Stimulated activated CD8-positive, alpha-beta memory T cell treated with anti-CD3 and anti-CD28 coated beads, Interleukin-12 subunit alpha, Interleukin-12 subunit beta, amount 100 ng/mL, for 24 hours (primary cell): Measurements from ENCODE around the gene ETS1.

ENCODE experiments used
- DNase-seq: peaks from one replicate; pipeline ENCODE4 v3.0.0-alpha.2; 2020; ENCODE audit errors: extremely low read depth

ETS1 gene

DNA sequence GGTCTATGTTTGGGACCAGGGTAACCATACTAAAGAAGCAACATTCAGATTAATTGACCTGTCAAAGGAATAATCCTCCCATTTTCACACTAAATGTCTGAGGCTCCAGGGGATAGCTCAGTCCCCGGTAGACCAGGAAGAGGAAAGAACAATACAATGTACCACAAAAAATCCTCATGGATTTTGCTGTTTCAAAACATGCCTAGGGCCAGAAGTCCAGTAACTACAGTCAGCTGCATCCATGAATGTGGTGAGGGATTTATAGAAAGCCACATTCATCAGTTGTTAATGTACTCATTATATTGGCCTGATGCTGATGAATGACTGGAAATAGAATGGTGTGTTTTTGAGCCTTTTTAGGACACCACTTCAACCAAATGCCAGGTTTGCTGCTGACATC is 6.9 kb upstream of the ETS1 start:
- DNase-seq = no peak

DNA sequence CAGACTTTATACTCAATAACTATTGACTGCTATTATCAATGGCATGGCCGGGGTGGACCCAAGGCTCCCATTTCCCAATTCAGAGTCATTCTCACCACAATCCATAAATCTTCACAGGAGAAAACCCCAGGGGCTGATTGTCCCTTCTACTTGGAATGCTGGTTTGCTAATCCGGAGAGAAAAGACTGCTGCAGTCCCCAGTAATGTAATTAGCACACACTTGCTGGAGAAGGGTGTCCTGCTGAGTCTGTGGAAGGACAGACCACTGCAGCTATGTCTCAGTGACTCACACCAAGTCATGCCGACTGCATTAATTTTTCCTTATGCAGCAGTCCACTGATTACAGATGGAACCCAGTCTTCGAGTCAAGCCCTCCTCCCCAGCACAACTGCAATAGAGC is 5.9 kb upstream of the ETS1 start:
- DNase-seq = no peak

DNA sequence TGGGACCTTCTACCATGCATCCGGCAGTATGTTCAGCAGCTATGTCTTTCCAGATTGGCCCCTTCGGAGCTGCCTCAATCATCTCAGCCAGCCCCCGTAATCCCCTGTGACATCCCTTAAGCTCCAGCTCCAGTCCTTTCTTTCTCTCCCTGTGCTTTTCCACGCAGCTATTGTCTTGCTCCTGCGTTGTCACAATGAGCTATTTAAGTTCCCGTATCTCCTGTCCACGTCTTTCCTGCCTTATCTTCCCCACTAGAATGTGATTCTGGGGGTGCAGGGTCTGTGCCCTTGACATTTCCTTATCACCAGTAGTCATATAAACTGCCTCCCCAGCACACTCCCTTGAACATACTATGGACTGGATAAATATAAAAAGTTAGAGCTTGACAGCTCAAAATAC is 5.1 kb upstream of the ETS1 start:
- no peak for DNase-seq

DNA sequence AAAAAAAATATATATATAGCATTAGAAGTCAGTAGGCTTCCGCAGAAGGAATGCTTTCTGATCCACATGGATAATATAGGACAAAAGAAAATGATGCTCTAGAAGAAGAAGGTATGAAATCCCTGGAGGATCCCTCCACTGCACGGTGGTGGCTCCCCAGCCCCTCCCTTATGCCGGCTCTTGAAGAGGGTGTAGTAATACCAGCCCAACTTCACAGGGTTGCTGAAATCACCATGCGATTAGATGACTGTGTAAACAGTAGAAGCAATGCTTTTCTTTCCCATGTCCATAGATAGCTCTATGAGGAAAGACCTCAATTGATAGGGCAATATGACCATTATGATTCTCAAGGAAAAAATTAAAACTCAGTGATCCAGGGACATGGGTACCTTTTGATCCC is 3.2 kb upstream of the ETS1 start:
- DNase-seq = no peak

DNA sequence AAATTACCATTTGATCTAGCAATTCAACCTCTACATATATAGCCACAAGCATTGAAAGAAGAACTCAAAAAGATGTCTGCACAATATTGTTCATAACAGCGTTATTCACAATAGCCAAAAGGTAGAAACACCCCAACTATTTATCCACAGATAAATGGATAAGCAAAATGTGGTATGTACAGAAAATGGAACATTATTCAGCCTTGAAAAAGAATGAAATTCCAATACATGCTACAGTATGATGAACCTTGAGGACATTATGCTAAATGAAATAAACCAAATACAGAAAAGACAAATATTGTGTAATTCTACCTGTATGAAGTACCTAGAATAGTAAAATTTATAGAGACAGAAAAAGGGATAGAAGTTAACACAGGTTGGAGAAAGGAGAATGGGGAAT is 2.6 kb upstream of the ETS1 start:
- no peak for DNase-seq

DNA sequence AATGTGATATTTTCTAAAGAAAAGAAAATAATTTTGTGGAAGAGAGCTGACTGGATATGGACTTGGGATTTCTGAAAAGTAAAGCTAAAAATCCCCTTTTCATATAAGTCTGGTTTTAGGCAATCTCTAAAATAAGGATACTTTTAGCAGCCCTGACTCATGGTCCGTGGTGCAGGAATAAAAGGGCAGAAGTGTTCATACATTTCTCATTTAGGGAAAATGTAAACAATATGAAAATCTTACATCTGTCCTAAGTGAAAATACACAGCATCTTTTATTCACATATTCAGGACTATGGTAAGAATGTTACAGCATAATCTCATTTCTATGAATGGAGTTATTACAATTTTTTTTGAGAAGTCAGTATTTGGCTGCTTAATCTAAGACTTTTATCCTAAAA is 735 bp upstream of the ETS1 start:
- no peak for DNase-seq

DNA sequence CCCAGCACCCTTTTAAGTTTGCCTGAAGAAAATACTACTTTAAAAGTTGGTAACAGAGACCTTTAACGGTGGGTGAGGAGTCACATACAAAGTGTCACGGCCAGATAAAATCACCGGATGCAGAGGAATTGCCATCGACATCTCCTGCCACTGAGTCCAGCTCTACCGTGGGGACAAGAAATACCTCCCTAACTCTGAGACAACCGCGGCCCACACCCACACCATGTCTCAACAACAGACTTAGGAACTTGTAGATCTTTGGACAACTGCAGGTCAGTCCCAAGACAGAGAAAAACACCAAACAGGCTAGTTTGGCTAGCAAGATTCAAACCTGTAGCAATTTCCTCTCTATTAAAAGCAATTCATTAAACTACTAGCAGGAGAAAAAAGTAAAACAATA is 669 bp downstream of the ETS1 start:
- no peak for DNase-seq

DNA sequence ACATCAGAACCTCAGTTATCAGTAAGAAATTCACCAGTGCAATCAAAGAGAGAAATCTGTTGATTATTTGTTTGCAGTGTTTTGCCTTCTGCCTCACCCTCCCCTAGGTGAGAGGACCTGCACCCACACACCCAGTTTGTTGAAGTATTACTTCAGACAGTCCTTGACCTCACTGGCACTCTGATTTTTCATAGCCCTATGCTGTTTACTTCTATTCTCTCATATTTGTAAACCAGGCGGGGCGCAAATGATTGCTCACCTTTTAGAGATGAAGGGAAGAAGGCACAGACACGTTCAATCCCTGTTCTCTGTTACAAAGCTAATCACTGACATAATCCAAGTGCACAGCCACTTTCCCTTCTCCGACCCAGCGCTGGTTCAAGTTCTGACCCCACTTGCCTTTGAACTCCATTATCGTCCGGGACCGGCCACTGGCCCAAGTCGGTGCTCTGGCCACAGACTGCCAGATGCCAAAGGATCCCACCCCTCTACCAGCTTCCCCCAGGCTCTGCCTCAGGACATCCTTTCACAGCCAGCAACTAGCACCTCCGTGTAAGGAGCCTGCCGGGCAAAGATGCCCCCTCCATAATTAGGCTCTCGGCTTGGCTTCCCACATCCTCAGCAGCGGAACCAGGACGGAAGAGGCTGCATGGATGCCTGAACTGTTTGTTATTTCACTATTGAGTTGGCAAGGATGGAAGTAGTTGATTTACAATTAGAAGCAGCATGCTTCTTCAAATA is 1.7 kb downstream of the ETS1 start:
- DNase-seq = no peak

DNA sequence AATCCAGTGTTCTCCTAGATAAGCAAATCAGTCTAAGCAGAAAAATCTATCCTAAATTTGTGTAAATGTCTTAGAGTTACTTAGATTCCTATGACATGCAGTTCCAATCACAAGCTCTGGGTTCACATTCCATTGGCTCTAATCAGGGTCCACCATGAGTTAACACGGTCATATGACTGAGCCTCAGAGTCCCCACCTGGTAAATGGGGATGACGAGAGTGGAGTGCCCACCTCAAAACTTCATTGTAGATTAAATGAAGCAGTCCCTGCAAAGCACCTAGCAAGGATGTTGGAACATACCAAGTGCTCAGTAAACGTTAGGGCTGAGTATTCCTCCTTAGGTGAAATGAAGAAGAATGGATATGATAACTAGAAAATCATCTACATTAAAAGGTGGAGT is 3.1 kb downstream of the ETS1 start:
- DNase-seq = no peak

DNA sequence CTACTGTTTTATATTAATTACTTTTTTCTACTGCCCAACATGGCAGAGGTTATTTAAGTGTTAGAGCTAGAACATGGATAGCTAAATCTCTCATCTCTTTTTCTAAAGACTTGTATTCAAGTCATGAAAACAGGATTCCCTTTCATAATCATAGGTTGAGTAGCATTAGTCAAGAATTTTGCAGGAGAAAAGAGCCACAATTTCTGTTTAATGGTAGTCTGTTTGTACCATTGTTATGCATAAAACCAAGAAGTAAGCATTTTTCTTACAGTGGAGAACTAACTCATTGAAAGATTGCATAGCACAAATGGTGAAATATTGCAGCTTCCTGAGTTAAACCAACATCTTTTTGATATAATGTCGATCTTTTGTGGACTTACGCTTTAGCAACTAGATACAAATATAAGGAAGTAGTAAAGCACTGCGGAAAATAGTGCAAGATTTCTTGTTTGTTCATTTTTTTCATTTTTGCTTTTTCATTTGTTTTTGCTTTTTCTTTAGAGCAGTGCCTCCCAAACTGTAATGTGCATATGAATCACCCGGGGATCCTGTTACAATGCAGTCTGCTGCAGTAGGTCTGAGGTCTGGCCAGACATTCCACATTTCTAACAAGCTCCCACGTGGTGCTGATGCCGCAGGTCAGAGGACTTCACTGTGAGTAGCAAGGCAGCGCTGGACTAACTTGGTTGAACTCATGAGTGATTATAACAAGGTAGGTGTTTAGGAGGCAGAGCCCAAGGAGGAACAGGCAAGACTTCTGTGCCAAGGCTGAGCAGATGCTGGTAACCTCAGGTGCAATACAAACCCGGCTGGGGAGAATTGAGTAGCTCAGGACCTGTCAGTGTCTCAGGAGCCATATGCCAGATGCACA is 4.6 kb downstream of the ETS1 start:
- no peak for DNase-seq

DNA sequence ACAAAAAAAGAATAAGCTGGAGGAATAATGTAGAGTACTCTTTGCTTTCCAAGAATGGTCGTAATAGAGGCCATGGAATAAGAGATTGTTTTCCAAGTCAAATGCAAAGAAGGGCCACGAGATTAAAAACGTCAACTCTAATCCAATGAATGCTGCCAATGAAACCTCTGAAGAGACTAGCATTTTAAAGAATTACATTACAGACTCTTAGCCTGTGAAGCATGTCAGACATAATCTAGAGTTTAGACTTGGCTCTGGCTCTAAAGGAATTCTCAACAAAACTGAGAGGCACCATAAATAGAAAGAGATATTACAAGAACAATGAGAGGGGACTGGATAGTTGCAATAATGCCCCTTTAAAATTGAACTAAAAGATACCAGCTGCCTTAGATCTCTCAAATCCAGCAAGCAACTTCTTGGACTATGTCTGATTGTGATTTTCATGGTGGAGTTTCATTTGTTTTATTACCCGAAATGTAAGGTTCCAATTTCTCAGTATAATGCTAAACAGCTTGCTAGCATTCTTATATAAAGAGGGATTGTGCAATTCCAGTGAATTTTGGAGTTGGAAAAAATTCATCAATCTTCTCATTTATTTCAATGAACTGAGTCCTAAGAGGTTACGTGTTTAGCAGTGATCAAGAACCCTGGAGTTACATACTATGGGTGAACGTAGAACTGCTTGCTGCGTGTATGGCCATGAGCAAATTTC is 5.6 kb downstream of the ETS1 start:
- DNase-seq = no peak

DNA sequence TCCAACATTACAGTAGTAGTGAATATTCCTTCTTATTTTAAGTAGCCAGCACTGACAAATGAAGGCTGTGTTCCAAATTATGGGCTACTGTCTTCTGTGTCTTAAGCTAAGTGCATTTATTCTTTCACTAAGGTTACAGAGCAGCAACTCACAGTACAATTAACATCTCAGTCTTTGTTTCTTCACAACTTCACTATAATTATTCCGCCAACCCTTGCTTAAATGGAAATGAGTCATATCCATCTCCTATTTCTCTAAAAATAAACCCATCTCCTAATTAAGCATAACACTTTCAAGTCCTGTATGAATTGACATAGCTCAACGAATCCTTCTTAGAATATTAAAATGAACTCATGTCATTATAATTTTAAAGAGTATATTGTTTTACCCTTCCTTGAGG is 6.7 kb downstream of the ETS1 start:
- no peak for DNase-seq

DNA sequence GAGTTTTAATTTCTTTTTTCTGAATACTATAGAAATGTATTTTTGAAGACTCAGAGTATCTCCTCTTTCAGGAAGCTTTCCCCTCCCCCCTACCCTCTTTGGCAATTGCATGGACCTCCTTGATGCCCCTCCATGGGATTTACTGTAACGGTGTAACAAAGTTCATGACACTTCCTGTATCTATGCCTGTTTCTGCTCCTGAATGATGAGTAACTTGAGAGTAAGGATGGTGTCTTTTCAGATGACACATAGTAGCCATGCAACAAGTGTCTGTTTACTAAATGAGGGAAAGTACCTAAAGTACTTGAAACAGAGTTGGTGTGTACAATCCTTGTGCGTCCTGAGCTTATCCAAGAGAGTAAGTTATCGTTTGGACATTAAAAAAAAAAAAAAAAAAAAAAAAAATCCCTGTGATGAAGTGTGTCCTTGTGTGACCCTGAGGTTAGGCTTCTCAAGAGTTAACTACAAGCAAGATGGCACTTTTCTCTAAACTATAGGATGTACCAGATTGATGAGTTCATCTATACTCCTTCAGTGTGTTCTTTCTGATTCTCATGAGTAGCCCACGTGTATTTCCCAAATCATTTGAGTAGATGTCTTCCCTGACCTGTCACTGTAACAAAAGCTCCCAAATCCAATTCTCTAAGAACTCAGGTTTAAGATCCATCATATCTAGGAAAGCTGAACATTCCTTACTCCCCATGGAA is 7.4 kb downstream of the ETS1 start:
- no peak for DNase-seq

DNA sequence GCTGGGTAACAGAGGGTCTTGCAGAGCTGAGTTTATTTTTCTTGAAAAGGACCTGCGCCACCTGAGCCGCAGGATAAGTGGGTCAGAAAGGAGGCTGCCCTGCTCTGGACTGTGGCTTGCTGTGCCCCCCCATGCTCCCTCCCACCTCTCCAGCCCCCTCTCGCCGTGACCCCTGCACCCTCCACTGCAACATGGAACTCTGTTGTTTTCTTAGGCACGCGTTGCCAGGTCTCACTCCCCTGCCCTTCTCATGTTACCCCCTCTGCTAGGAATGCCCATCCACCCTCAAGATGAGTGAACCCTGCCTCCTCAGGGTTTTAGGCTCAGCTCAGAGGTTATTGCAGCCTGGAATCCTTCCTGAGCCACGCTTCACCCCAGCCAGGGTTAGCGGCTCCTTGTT is 10.8 kb downstream of the ETS1 start:
- no peak for DNase-seq

DNA sequence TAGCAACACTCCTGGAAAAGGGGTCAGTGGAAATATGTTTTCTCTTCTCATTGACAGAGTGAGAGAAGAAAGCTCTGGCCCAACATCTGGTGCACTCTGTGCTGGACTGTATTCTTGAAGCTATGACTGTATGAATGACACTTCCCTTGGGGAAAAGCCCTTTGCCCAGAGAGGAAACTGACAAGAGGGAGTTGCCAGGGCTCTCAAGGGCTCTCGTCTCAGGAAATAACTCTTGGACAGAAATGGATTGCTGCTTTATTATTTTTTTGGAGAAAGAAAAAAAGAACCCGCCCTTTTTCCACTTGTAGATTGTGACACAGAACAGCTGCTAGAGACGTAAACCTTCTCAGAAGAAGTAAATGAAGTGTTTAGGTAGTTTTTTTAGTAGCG is 11.4 kb downstream of the ETS1 start:
- no peak for DNase-seq

DNA sequence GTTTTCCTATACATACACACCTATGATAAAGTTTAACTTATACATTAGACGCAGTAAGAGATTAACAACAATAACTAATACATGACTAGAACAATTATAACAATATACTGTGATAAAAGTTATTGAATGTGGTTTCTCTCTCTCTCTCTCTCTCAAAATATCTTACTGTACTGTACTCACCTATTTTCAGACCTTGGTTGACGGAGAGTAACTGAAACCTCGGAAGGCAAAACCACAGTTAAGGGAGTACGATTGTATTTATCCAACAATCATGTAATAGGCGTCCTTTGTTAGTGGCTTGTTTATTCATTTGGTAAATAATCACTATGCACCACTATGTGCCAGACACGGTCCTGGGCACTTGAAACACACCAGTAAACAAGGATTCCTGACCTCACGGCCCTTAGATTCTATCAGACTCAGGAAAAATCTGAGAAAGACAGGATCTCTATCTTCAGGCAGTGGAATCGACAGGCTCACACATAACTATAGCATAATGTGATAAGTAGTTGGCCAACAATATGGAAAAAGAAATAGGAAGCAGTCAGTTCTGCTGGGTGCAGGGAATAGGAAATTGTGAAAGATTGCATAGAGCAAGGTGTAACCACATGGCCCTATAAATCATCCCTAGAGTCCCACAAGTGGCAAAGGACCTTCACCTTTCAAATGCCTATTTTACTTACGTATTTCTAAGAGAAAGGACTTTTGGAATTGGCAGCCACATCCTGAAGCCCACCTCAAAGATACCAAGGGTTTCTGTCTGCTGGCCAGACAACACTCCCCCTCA is 12.0 kb downstream of the ETS1 start:
- no peak for DNase-seq

DNA sequence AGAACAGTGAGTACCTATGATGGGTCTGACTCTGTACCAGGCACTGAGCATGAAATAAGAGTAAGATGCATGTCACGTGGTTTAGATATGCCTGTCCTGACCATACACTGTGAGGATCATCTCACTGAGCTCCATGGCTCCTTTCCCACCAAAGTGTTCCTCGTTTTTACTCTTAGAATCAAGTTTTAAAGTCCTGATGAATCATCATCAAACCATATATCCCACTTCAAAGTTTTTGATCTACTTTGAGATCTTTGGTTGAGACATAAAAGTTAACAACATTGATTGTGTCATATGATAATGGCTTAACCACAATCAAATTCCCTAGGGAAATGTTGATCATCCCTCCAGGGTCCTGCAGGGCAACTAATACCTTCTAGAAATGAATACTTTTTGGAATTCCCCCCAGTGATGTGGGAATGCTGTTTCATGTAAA is 12.8 kb downstream of the ETS1 start:
- no peak for DNase-seq

DNA sequence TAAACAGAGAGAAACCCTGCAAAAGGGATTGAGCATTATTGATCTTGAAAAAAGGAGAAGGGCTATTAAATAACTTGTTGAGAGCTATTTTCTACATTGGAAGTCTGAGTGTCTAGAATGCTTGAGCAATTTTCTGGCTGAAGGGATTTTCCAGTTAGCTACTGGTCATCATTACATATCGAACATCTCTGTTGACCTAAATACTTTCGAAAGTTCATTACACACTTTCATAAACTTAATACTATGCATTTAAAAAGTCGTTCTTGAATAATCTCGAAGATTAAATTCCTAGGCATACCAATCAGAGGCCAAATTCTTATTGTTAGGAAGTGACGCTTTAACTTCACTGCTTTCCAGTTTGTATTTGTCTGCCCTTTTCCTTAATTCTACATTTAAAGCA is 13.7 kb downstream of the ETS1 start:
- DNase-seq = no peak

DNA sequence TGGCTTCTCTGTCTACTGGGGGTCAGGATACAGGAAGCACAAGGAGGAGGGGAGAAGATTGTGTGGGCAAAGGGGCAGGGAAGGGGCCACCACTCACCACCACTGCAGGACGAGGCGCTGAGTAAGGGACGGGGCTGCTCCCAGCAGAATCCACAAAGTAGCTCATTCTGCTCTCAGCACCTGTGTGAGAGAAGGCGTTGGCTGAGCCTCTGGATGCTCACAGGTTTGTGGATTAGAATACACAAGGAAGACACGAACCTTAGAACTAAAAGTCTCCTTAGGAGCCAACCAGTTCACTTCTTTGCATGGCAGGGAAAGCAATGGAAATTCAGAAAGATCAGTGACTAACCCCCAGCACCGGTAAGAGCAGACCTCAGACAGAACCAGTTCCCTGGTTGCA is 14.4 kb downstream of the ETS1 start:
- DNase-seq = no peak

DNA sequence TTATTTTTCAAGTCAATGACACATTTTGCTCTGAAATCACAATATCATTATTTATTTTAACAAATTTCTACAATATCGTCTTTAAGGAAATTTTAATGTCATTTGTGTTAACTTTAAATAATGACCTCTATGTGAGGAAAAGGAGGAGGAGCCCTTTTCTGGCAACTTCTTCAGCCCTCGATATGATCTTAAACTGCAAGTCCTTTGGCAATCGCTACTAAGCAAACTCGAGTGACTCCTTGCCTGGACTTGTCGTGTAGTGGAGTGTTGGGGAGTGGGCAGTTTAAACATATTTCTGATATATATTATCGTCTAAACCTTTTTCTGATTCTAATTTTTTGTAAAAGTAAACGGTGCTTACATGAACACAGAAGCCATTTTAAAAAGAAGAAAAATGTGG is 16.7 kb downstream of the ETS1 start:
- no peak for DNase-seq

DNA sequence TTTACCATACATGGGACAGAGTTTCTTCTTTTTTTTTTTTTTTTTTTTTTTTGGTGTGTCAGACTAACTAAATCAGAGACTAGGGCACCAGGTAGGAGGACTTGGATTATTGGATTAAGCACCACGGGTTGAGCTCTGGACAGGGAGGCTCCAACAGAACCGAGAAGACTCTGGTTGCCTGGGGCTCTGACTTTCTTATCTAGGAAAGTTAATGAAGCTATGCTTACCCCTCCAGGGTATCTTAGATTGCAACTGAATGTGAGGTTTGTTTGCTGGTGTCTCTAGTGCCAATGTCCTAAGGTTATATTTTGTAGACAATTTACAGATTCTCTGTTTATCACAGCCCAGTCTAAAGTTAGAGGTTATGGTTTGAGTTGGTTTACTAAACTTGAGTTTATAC is 18.1 kb downstream of the ETS1 start:
- no peak for DNase-seq
